KMS-11 (cell line): ENCODE data around the gene SYT7.

Experiments
- H2AFZ ChIP-seq: fragments of 200-600 bp; sonication (generic); 2 replicates; pipeline ENCODE4 v1.6.1; 2016; ENCODE audit warnings: antibody characterized with exemption, mixed run types, low read depth
- H3K27ac ChIP-seq: fragments of 200-600 bp; sonication (generic); 2 replicates; pipeline ENCODE4 v1.6.1; 2016; ENCODE audit warnings: mild to moderate bottlenecking, mixed run types
- H3K27me3 ChIP-seq: fragments of 200-600 bp; sonication (generic); 2 replicates; pipeline ENCODE4 v1.6.1; 2017; ENCODE audit warnings: mild to moderate bottlenecking, low read depth, mixed run types, moderate library complexity; ENCODE audit not compliant: insufficient read depth
- H3K36me3 ChIP-seq: fragments of 200-600 bp; sonication (generic); 2 replicates; pipeline ENCODE4 v1.6.1; 2017; ENCODE audit warnings: mild to moderate bottlenecking, mixed run types; ENCODE audit not compliant: insufficient read depth
- H3K4me1 ChIP-seq: fragments of 200-600 bp; sonication (generic); 2 replicates; pipeline ENCODE4 v1.6.1; 2016; ENCODE audit warnings: mild to moderate bottlenecking, low read depth, mixed run types; ENCODE audit not compliant: poor library complexity, severe bottlenecking
- H3K4me2 ChIP-seq: fragments of 200-600 bp; sonication (generic); 2 replicates; pipeline ENCODE4 v1.7.0; 2016; ENCODE audit warnings: mild to moderate bottlenecking, mixed run types
- H3K4me3 ChIP-seq: fragments of 200-600 bp; sonication (generic); IDR thresholded peaks from 2 replicates; pipeline ENCODE4 v1.6.1; 2017; ENCODE audit warnings: low read depth, low read length, mixed read lengths; ENCODE audit not compliant: insufficient read depth
- H3K79me2 ChIP-seq: fragments of 200-600 bp; sonication (generic); 2 replicates; pipeline ENCODE4 v1.6.1; 2016; ENCODE audit warnings: low read depth, mixed run types; ENCODE audit not compliant: insufficient read depth
- H3K9ac ChIP-seq: fragments of 200-600 bp; sonication (generic); 2 replicates; pipeline ENCODE4 v1.6.1; 2016; ENCODE audit warnings: mild to moderate bottlenecking, mixed run types
- H4K20me1 ChIP-seq: fragments of 200-600 bp; sonication (generic); 2 replicates; pipeline ENCODE4 v1.6.1; 2016; ENCODE audit warnings: mild to moderate bottlenecking, mixed run types; ENCODE audit not compliant: insufficient read depth
- CTCF ChIP-seq: fragments of 200-600 bp; sonication (generic); conservative IDR thresholded peaks from 2 replicates; pipeline ENCODE4 v1.6.1; 2017; ENCODE audit warnings: low read depth, mild to moderate bottlenecking, antibody characterized with exemption, low read length, moderate library complexity, mixed read lengths

Gene SYT7

DNA sequence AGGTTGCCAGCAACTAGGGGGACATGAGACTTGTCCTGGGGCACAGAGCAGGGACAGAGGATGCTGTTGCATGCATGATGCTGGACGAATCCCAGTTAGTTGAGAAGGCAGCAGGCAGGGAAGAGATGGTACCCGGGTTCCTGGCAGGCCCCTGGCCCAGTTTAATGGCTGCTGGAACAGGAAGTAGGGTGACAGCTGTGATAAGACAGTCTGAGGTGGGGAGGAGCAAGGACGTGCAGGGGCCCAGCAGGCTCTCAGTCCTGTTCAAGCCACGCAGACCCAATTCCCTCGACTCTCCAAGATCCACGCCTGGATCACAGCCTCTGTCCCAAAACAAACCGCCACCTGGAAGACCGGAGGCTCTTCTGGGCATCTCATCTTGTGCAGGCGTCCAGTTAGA is 40.3 kb downstream of the SYT7 start:
- no peak overlapping the region for H3K4me3 ChIP-seq
- no peak overlapping the region for H3K9ac ChIP-seq
- no peak for TF ChIP-seq CTCF
- no peaks in the 10 kb centered on the region for H3K4me1 ChIP-seq
- H3K36me3 ChIP-seq: no peaks in the 10 kb centered on the region
- no peak overlapping the region for H2AFZ ChIP-seq
- no peak overlapping the region for H3K27ac ChIP-seq
- no peak overlapping the region for H3K4me2 ChIP-seq
- peaks cover 89% of the 10 kb centered on the region for H3K27me3 ChIP-seq
- no peaks in the 10 kb centered on the region for H4K20me1 ChIP-seq
- H3K79me2 ChIP-seq: no peaks in the 10 kb centered on the region

DNA sequence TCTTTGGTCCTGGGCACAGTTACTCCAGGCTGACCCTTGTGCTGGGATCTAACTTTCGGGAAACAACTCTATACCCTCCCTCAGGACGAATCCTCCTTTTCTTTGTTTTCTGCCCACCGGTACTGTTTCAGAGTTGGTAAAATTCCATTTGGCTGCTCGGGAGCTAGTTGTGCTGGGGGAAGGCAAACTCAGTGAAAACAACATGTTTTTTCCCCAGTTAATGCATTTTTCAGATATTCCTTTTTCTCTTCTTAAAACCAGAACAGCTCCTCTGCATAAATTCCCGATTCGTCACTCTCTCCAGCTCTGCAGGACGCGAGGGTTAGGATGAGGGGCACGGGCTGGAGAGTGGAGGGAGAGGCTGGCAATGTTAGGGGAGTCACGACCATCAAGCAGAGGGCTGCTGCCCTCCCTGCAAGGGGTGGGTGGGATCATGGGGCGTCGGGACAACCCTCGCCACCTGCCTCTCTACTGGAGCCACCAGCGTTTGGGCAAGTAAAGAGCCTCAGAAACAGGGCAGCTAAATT is 41.0 kb downstream of the SYT7 start:
- no peaks in the 10 kb centered on the region for H3K36me3 ChIP-seq
- H3K79me2 ChIP-seq: no peaks in the 10 kb centered on the region
- H3K27me3 ChIP-seq: peaks cover 89% of the 10 kb centered on the region
- no peaks in the 10 kb centered on the region for H3K4me1 ChIP-seq
- H3K4me3 ChIP-seq: no peak overlapping the region
- no peak overlapping the region for H3K27ac ChIP-seq
- H3K4me2 ChIP-seq: no peak overlapping the region
- no peak for TF ChIP-seq CTCF
- H4K20me1 ChIP-seq: no peaks in the 10 kb centered on the region
- no peak overlapping the region for H2AFZ ChIP-seq
- no peak overlapping the region for H3K9ac ChIP-seq

GRCh38 chr11:61539006-61539405 is 41.9 kb downstream of the SYT7 start:
- H3K36me3 ChIP-seq: no peaks in the 10 kb centered on the region
- H2AFZ ChIP-seq: no peak overlapping the region

DNA sequence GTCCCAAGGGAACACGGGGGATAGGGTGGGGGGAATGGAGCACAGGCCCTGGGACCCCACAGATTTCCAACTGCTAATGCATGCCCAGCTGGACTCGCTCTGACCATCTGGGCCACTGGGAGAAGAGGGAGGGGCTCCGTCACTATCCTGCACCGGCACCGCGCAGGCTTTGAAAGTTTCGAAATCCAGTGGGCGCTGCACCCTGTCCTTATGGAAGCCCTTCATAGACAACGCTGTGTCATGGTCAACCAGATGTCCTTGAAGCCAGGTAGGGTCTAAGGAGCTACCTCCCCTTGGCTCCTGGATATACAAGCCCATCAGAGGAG is 42.3 kb downstream of the SYT7 start:
- Histone ChIP-seq H3K36me3 (no peaks in the 10 kb centered on the region), H3K4me2 (no peak overlapping the region), H3K27me3 (peaks cover 90% of the 10 kb centered on the region), H4K20me1 (no peaks in the 10 kb centered on the region), H3K4me3 (no peak overlapping the region), H2AFZ (no peak overlapping the region), H3K9ac (no peak overlapping the region), H3K4me1 (no peaks in the 10 kb centered on the region), H3K27ac (no peak overlapping the region), H3K79me2 (no peaks in the 10 kb centered on the region)
- TF ChIP-seq CTCF: no peak

More at GRCh38 chr11:61539006-61539405, 41.9 kb downstream of the SYT7 start:
- no peaks in the 10 kb centered on the region for H4K20me1 ChIP-seq
- H3K27me3 ChIP-seq: peaks cover 91% of the 10 kb centered on the region
- no peak overlapping the region for H3K9ac ChIP-seq
- no peak overlapping the region for H3K4me3 ChIP-seq
- no peak overlapping the region for H3K27ac ChIP-seq
- H3K4me1 ChIP-seq: no peaks in the 10 kb centered on the region
- no peaks in the 10 kb centered on the region for H3K79me2 ChIP-seq
- H3K4me2 ChIP-seq: no peak overlapping the region
- TF ChIP-seq CTCF: no peak
